ENCODE data around the gene PARD3B.

DNA sequence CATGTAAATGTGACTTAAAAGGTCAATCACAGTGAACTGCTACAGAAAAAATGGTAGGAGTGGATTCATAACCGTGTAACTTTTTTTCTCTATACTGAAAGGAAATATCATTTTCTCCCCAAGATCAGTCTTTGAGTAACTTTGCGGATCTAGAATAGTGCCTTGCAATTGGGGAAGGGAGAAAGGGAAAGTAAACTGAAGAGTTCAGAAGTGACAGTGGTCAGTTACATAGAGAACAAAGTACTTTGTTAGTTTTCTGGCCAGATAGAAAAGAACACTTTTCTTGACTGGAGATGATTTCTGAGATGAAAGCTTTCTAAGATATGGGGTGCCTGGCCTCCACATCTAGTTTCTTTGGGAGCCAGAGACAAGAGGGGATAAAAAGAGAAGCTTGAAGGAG lies 26.6 kb downstream of the PARD3B start:
- TF ChIP-seq, protein P1, sequence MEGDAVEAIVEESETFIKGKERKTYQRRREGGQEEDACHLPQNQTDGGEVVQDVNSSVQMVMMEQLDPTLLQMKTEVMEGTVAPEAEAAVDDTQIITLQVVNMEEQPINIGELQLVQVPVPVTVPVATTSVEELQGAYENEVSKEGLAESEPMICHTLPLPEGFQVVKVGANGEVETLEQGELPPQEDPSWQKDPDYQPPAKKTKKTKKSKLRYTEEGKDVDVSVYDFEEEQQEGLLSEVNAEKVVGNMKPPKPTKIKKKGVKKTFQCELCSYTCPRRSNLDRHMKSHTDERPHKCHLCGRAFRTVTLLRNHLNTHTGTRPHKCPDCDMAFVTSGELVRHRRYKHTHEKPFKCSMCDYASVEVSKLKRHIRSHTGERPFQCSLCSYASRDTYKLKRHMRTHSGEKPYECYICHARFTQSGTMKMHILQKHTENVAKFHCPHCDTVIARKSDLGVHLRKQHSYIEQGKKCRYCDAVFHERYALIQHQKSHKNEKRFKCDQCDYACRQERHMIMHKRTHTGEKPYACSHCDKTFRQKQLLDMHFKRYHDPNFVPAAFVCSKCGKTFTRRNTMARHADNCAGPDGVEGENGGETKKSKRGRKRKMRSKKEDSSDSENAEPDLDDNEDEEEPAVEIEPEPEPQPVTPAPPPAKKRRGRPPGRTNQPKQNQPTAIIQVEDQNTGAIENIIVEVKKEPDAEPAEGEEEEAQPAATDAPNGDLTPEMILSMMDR (conservative IDR thresholded peaks at IDR 0.05; ENCODE audit: low read depth in 2 of 2): no peak
- TF ChIP-seq STAT1 (IDR thresholded peaks at IDR 0.05; ENCODE audit: unreplicated experiment): no peak
- no peak for TF ChIP-seq EZH2 (IDR thresholded peaks at IDR 0.05; ENCODE audit: low read depth, unreplicated experiment)
